MCF 10A (cell line): ENCODE data around the gene SS18L1. TPM values are rescaled to one million over a fixed set of nuclear protein-coding genes. Genes with fewer than 3 reads are reported as not detected.

Experiments used
- BruUV-seq: library from RNA; stranded (reverse); fragments of 400-500 nt; replicated peaks from 2 replicates; lab custom pipeline; 2021; lab: Mats Ljungman, UMichigan
- CTCF ChIA-PET: fragments of 300-600 bp; sonication (Branson Sonifier 250); formaldehyde crosslinking; extraction: SDS; loops from one replicate; lab custom pipeline; 2021; ENCODE audit warnings: antibody characterized with exemption, inconsistent platforms; lab: Yijun Ruan, JAX
- POLR2A ChIA-PET: fragments of 300-600, 350-650 bp; sonication (Branson Sonifier 250); formaldehyde crosslinking; extraction: SDS; loops from one replicate; lab custom pipeline; 2020; ENCODE audit warnings: antibody characterized with exemption, inconsistent platforms; lab: Yijun Ruan, JAX
- DNase-seq: peaks from one replicate; pipeline ENCODE4 v3.0.0-alpha.2; 2018; ENCODE audit not compliant: unreplicated experiment
- H3K27ac Mint-ChIP-seq: one replicate; pipeline ENCODE4 v1.8.0; 2022; ENCODE audit warnings: mild to moderate bottlenecking, low read depth, mixed read lengths; ENCODE audit not compliant: unreplicated experiment
- H3K27me3 Mint-ChIP-seq: one replicate; pipeline ENCODE4 v1.8.0; 2022; ENCODE audit warnings: mixed read lengths; ENCODE audit not compliant: insufficient read depth, unreplicated experiment
- H3K36me3 Mint-ChIP-seq: one replicate; pipeline ENCODE4 v1.8.0; 2022; ENCODE audit warnings: mild to moderate bottlenecking, moderate library complexity, mixed read lengths; ENCODE audit not compliant: insufficient read depth, unreplicated experiment
- H3K4me1 Mint-ChIP-seq: one replicate; pipeline ENCODE4 v1.8.0; 2022; ENCODE audit warnings: mixed read lengths; ENCODE audit not compliant: insufficient read depth, unreplicated experiment
- H3K4me3 Mint-ChIP-seq: one replicate; pipeline ENCODE4 v1.8.0; 2022; ENCODE audit warnings: mild to moderate bottlenecking, moderate library complexity, mixed read lengths; ENCODE audit not compliant: unreplicated experiment
- H3K9me3 Mint-ChIP-seq: one replicate; pipeline ENCODE4 v1.8.0; 2022; ENCODE audit warnings: mixed read lengths; ENCODE audit not compliant: unreplicated experiment
- CTCF ChIP-seq: fragments of 200-600 bp; IDR thresholded peaks from one replicate; pipeline ENCODE4 v1.8.0; 2022; ENCODE audit warnings: antibody characterized with exemption, mild to moderate bottlenecking; ENCODE audit not compliant: unreplicated experiment
- intact Hi-C: fragments of 100-400 bp; cut with micrococcal nuclease; formaldehyde crosslinking; loops from 2 replicates; pipeline ENCODE4 v1.14.1; 2022
- total RNA-seq: library from RNA; stranded (reverse); gene quantifications from 2 replicates; pipeline ENCODE4 v1.2.3, GENCODE V29; 2022

Gene SS18L1
- total RNA-seq, 1 experiment from 2014 or later: 16.1 TPM

- Mint-ChIP-seq H3K4me1 (no peaks in the 10 kb centered on the region), H3K9me3 (no peaks in the 10 kb centered on the region), H3K27me3 (peaks cover 70% of the 10 kb centered on the region), H3K36me3 (no peaks in the 10 kb centered on the region), H3K4me3 (no peak overlapping the region), H3K27ac (no peak overlapping the region)
- DNase-seq: no peak
- intact Hi-C loops: no loop called here
- no TSS peak for BruUV-seq
- ChIA-PET POLR2A (no interaction called here), CTCF (interaction anchor here (1.4 kb wide), 1 partner anchor 15 kb away, joined by 3 read pairs; no protein-coding TSS in a partner anchor)
- no peak for TF ChIP-seq CTCF
These were observed 80.0 kb downstream of the SS18L1 start for GRCh38 chr20:62223571-62223970.

GRCh38 chr20:62224113-62224855 lies 80.7 kb downstream of the SS18L1 start:
- CTCF ChIA-PET: no interaction called here
- intact Hi-C loops: no loop called here
- POLR2A ChIA-PET: interaction anchor here (0.6 kb wide), 1 partner anchor 37 kb away, joined by 3 read pairs; no protein-coding TSS in a partner anchor
- Mint-ChIP-seq H3K4me3 (no peak overlapping the region), H3K27ac (no peak overlapping the region), H3K36me3 (no peaks in the 10 kb centered on the region), H3K4me1 (no peaks in the 10 kb centered on the region), H3K27me3 (peaks cover 63% of the 10 kb centered on the region), H3K9me3 (no peaks in the 10 kb centered on the region)
- BruUV-seq: no TSS peak
- DNase-seq: no peak
- TF ChIP-seq CTCF: no peak

GRCh38 chr20:62225026-62225425 lies 81.5 kb downstream of the SS18L1 start:
- Mint-ChIP-seq H3K27ac (no peak overlapping the region), H3K9me3 (no peaks in the 10 kb centered on the region), H3K27me3 (peaks cover 60% of the 10 kb centered on the region), H3K36me3 (no peaks in the 10 kb centered on the region), H3K4me1 (no peaks in the 10 kb centered on the region), H3K4me3 (no peak overlapping the region)
- CTCF ChIA-PET: no interaction called here
- no peak for DNase-seq
- POLR2A ChIA-PET: interaction anchor here (0.6 to 1.2 kb wide), 3 partner anchors 11 to 178 kb away, joined by 3 read pairs; no protein-coding TSS in a partner anchor
- BruUV-seq: no TSS peak
- intact Hi-C loops: no loop called here
- no peak for TF ChIP-seq CTCF

GRCh38 chr20:62225820-62226635 lies 82.5 kb downstream of the SS18L1 start:
- Mint-ChIP-seq H3K4me3 (no peak overlapping the region), H3K9me3 (no peaks in the 10 kb centered on the region)

More at GRCh38 chr20:62225820-62226635, 82.5 kb downstream of the SS18L1 start:
- H3K27ac Mint-ChIP-seq: no peak overlapping the region
- no peak for DNase-seq
- no TSS peak for BruUV-seq
- intact Hi-C loops: no loop called here
- H3K27me3 Mint-ChIP-seq: peaks cover 55% of the 10 kb centered on the region
- no peak for TF ChIP-seq CTCF
- H3K4me1 Mint-ChIP-seq: no peaks in the 10 kb centered on the region
- H3K36me3 Mint-ChIP-seq: no peaks in the 10 kb centered on the region
- ChIA-PET POLR2A (interaction anchor here (0.6 to 1.2 kb wide), 3 partner anchors 10 to 179 kb away, joined by 3 read pairs; no protein-coding TSS in a partner anchor), CTCF (interaction anchor here (0.6 to 0.7 kb wide), 2 partner anchors 49 to 214 kb away, joined by 3 read pairs; no protein-coding TSS in a partner anchor)
